ENCODE results near the gene MYH13.
A peak's percentile ranks its signal among the peaks of the same experiment; 100 is the strongest.

MYH13 gene

GRCh38 chr17:10372906-10373305, at the start of gene MYH13:
MYH13 (minus strand) TSS chr17:10373006; CDS start chr17:10364530, 8,476 bp downstream.
- DNase-seq = no peak

DNA sequence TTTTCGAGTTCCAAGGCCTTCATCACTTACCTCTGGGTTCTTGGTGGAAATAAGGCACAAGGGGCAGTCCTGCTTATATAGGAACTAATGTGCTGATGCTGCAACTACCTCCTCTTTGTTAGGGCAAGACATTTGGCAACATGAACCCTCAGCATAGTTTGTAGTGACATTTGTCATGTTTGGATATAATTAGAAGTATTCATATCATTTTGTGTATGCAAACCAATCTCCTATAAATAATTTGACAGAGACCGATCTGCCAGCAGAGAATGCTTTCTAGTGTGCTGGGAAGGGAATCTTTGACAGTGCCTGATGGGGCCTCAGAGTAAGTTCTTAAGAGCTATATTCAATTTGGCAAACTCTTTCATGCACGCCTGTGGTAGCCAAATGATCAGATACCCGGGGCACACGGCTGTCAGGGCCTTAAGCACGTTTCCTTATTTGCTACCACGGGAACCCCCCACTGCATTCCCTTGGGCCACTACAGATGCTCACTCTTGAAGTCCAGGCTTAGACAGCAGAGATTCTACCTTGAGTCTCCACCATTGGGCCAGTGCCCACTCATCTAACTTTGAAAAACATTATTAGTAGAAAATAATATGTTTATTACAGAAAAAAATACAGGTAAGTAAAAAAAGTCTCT, 49.2 kb upstream of the MYH13 start, which contains the start of gene MYH8:
MYH8 (minus strand) TSS at position 51 of the 643 bp plus-strand sequence. CDS start 1,723 bp downstream, outside the sequence.
- no peak for DNase-seq

GRCh38 chr17:10421211-10421610, 48.4 kb upstream of the MYH13 start:
- DNase-seq = no peak

- DNase-seq = no peak
These were observed 48.0 kb upstream of the MYH13 start for GRCh38 chr17:10420811-10421210.

- no peak for DNase-seq
These were observed 44.6 kb upstream of the MYH13 start for GRCh38 chr17:10417431-10417830.

GRCh38 chr17:10415161-10415560, 42.4 kb upstream of the MYH13 start:
- DNase-seq = no peak

DNA sequence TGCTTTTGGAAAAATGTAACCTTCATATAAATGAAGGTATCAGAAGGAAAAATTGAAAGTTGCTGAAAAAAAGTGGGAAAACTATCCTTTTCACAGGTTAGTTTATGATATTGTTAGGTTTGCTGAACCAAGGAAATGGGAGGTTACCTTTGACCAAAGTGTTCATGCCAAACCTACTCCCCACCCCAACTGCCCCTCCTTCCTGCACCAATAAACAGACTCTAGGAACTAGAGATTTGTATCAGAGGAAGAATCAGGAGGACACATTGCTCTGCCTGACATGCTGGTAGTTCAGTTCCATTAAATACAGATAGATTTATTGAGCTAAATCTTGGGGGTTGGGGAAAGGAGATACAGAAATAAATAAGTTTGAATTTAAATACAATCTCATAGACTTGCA, 30.8 kb upstream of the MYH13 start:
- no peak for DNase-seq

DNA sequence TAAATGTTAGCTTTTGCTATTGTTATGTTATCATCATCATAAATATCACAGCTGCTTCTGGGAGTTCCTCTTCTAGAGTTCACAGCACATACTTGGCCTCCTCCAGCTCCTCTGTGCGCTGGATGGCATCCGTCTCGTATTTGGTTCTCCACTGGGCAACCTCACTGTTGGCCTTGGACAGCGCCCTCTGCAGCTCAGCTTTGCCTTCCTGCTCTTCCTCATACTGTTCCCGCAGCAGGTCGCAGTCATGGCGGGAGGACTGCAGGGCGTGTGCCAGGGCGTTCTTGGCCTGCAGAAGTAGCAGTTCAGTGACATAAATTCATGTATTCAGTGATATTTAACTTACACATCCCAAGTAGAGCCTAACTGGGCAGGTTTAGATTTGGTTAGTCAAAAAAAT, 25.5 kb upstream of the MYH13 start:
- DNase-seq = no peak

- no peak for DNase-seq
These were observed 23.8 kb upstream of the MYH13 start for GRCh38 chr17:10396524-10397163.

DNA sequence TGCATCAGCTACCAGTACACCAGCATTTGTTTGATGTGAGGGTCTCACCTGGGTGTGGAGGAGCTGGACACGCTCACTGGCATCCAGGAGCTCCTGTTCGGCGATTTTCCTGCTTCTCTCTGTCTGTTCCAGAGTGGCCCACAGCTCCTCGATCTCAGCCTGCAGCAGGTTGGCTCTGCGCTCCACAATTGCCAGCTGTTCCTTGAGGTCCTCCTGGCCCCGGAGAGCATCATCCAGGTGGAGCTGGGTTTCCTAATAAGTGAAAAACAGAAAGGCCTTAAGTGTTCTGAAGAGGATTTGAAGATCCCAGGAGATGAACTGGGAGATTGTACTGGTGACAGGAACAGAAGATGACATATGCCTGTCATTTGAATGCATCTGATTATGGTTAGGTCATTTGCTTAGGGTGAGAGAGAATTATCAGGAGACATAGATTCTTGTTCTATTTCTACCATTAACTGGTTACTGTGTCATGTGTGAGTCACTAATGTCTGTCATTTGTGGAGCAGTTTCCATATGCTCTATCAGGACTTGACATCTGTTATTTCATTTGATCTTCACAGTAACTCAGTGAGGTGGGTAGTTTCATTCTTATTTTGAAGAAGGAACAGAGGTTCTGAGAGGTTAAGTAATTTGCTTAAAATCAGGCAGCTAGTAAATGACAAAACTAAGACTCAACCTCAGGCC, 21.5 kb upstream of the MYH13 start:
- DNase-seq = peak; percentile 21

GRCh38 chr17:10392880-10393279, 20.1 kb upstream of the MYH13 start:
- DNase-seq = no peak

DNA sequence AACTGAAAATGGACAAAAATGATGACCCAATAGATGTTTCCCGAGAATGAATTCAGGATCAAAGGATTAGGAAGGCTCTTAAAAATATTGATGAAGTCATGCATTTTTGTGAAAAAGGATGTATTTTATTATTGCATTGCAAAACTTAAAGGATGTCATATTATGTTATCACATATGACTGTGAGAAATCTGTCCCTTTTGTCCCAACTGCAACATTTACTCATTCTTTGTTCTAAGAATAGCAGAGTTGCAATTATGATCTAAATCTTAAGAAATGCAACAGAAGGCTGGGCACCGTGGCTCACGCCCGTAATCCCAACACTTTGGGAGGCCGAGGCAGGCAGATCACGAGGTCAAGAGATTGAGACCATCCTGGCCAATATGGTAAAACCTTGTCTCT, 13.1 kb upstream of the MYH13 start:
- DNase-seq = no peak

GRCh38 chr17:10384175-10384574, 11.4 kb upstream of the MYH13 start:
- DNase-seq = no peak

GRCh38 chr17:10380631-10381408, 8.0 kb upstream of the MYH13 start:
- no peak for DNase-seq

DNA sequence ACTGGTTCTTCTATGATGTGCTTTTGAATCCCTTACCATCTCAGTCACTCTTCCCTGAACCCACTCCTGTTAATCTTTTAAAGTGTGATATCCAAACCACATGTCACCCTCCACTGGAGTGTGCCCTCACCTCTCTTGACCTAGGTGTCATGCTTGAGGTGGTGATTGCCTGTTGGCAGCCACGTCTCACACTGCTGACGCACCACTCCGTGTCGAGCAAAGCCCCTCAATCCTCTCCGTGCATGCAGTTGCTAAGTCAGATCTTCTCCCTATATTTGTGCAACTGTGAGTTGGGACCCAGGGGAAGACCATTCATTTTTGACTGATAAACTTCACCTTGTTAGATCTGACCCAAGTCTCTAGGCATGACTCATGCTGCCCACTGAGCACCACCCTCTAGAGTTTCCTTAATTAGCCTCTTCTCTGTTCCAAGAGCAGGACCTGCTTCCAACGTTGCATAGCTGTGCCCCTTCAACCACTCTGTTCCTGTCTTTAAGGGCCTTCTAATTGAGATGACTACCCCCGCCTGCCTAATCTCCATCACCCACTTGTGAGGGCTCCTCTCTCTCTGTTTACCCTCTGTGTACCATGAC, 2.7 kb downstream of the MYH13 start:
- no peak for DNase-seq

GRCh38 chr17:10369239-10369638, 3.6 kb downstream of the MYH13 start:
- no peak for DNase-seq

DNA sequence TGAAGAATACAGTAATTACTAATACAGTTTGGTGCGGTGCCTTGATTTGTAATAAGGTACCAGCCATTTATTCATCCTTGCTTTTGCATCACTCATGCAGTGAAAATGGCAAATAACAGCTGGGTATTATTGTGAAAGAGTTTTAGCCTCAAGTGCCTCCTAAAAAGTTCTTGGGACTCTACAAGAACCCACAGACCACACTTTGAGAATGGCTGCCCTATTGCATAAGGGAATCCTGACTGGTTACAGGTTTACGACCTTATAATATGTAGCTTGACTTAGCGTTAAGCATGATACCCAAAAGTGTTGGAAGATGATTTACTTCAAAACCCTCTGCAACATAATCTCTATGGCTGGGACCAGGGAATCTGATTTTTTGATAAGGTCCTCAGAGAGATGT, 4.2 kb downstream of the MYH13 start:
- DNase-seq = no peak

GRCh38 chr17:10360578-10360977, 12.2 kb downstream of the MYH13 start:
- DNase-seq = no peak

- peak; percentile 23 for DNase-seq
These were observed 15.0 kb downstream of the MYH13 start for GRCh38 chr17:10357768-10358167.

GRCh38 chr17:10354651-10355050, 18.2 kb downstream of the MYH13 start:
- no peak for DNase-seq

- DNase-seq = no peak
These were observed 19.9 kb downstream of the MYH13 start for GRCh38 chr17:10352893-10353292.

DNA sequence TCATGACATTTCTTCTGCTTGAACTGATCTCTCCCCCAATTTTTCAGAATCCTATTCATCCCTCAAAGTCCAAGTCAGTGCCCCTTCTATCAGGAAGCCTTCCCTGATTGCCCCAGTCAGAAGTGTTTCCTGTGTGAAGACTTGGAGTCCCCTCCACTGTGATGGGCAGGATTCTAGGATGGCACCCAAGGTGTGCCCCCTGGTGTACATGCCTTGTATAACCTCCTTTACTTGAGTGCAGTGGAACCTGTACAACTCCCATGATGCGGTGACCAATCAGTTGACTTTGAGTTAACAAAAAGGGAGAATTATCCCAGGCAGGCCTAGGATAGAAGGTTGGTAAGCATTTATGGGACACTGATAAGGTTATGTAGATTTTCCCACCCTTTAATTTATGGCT, 23.4 kb downstream of the MYH13 start:
- peak; percentile 3 for DNase-seq

DNA sequence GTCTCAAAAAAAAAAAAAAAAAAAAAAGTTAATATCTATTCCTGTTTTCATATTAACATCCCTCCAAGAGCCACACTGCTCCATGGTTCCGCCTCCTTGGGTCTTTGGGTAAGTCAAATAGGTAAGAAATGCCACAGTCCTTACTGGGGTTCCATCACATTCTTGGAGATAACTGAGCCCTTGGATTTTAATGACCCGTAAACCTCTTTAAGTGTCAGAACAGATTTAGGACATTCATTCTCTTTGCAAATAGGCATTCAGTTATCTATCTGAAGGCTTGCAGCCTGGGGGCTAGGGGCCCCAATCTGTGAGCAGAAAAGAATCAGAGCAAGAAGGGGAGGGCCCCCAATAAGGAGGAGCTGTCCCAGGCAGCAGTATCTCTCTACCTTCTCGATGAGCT, 28.0 kb downstream of the MYH13 start:
- no peak for DNase-seq
